Posterior vena cava (tissue), 2 donors: ENCODE results near the gene ATAD3A. TPM values are rescaled to one million over a fixed set of nuclear protein-coding genes. Genes with fewer than 3 reads are reported as not detected.
"Not testable (repeated sequence)": the region's sequence is repeated elsewhere in the genome, so short reads cannot be mapped to it uniquely, and the experiment has no call there.

Experiments
- DNase-seq: peaks from one replicate; pipeline ENCODE4 v3.0.0-alpha.2; 2020; ENCODE audit warnings: low spot score
- intact Hi-C, 2 donors: fragments of 100-400 bp; cut with DNase I; formaldehyde crosslinking; loops; one replicate each; pipeline versions ENCODE4 v1.14.1 to v1.14.2; 2022 to 2023
- total RNA-seq, 2 donors: library from RNA; stranded (reverse); fragmentation: NEBNext Ultra II Directional; extraction: Animal tissue kit (Norgen Biotek cat#: 25700); gene quantifications; one replicate each; pipeline ENCODE4 v1.2.1, GENCODE V29; 2021
- donor health status: DM: yes; HTN: yes; CAD: no.
- donor health status: DM: yes; HTN: yes; CAD: no.

Gene ATAD3A
- total RNA-seq, 2 donors from 2014 or later: 12.2 to 14.2 TPM

GRCh38 chr1:1516923-1517322 lies 5.0 kb downstream of the ATAD3A start:
- not testable (repeated sequence) for DNase-seq

DNA sequence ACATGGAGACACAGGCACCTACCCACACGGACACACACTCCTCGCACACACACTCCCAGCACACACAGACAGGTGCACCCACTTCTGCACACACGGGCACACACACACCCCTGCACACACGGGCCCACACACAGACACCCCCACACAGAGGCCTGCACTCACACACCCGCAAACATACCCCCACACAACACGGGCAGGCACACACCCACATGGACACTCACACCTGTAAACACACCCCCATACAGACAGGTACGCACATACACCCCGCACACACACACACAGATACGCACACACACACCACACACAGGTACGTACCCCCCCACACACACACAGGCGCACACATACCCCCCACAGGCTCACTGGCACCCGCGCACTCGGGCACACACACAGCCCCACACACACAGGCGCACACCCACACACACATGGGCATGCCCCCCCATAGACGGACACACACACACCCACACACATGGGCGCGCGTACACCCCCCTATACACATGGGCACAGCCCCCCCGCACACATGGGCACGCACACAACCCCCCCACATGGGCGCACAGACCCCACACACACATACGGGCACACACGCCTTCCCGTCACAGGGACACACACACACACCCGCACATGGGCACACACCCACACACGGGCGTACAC lies 6.1 kb downstream of the ATAD3A start:
- DNase-seq: no peak
- intact Hi-C loops: no loop called here

More at GRCh38 chr1:1516923-1517322, 5.0 kb downstream of the ATAD3A start:
- intact Hi-C loops: not testable (repeated sequence)

- DNase-seq, intact Hi-C loops: not testable (repeated sequence)
Observed at GRCh38 chr1:1518621-1519007, 6.7 kb downstream of the ATAD3A start.

GRCh38 chr1:1519805-1520505 lies 8.0 kb downstream of the ATAD3A start:
- DNase-seq, intact Hi-C loops: not testable (repeated sequence)

- DNase-seq: no peak
- intact Hi-C loops: no loop called here
Observed at GRCh38 chr1:1521331-1521730, 9.4 kb downstream of the ATAD3A start.

DNA sequence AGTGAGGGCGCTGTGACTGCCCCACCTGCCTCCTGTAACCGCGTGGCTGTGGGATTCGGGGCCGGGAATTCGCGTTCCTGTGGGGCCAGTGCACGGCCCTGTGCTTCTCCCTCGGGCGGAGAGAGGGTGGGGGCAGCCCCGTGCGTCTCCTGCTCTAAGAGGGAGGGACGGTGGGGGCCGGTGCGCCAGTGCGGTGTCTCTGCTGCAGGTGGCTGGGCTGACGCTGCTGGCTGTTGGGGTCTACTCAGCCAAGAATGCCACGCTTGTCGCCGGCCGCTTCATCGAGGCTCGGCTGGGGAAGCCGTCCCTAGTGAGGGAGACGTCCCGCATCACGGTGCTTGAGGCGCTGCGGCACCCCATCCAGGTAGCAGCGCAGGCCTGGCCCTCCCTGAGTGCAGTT lies 10.6 kb downstream of the ATAD3A start:
- DNase-seq, intact Hi-C loops: not testable (repeated sequence)

GRCh38 chr1:1523226-1523625 lies 11.3 kb downstream of the ATAD3A start:
- intact Hi-C loops, DNase-seq: not testable (repeated sequence)

GRCh38 chr1:1523651-1524050 lies 11.7 kb downstream of the ATAD3A start:
- DNase-seq, intact Hi-C loops: not testable (repeated sequence)

- intact Hi-C loops, DNase-seq: not testable (repeated sequence)
Observed at GRCh38 chr1:1524750-1525383, 12.9 kb downstream of the ATAD3A start.

- DNase-seq, intact Hi-C loops: not testable (repeated sequence)
Observed at GRCh38 chr1:1526476-1526875, 14.5 kb downstream of the ATAD3A start.

DNA sequence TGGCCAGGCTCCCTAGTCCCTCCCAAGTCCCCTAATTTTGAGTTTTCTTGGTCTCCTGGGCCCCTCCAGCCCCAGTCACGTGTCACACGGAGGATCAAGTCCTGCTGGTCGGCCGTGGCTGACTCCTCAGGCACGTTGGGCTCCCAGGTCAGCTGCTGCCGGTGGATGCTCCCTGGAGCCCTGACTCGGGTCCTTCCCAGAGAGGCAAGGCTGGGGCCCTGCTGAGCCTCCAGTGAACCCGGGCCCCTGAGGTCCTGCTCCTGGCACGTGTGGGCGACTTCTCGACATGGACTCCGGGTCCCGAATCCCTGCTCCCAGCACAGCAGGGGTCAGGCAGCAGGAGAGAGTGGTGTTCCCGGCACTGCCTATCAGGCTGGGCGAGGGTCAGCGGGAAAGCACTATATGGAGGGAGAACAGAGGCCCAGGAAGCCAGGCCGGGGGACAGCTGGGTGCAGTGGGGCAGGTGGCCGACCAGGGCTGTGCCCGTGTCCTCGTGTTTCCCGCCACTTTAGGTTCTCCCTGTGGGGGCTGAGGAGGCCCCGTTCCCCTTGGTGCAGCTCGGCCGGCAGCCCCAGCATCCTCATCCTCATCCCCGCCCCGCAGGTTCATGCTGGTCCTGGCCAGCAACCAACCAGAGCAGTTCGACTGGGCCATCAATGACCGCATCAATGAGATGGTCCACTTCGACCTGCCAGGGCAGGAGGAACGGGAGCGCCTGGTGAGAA lies 15.3 kb downstream of the ATAD3A start:
- intact Hi-C loops: no loop called here
- DNase-seq: no peak

DNA sequence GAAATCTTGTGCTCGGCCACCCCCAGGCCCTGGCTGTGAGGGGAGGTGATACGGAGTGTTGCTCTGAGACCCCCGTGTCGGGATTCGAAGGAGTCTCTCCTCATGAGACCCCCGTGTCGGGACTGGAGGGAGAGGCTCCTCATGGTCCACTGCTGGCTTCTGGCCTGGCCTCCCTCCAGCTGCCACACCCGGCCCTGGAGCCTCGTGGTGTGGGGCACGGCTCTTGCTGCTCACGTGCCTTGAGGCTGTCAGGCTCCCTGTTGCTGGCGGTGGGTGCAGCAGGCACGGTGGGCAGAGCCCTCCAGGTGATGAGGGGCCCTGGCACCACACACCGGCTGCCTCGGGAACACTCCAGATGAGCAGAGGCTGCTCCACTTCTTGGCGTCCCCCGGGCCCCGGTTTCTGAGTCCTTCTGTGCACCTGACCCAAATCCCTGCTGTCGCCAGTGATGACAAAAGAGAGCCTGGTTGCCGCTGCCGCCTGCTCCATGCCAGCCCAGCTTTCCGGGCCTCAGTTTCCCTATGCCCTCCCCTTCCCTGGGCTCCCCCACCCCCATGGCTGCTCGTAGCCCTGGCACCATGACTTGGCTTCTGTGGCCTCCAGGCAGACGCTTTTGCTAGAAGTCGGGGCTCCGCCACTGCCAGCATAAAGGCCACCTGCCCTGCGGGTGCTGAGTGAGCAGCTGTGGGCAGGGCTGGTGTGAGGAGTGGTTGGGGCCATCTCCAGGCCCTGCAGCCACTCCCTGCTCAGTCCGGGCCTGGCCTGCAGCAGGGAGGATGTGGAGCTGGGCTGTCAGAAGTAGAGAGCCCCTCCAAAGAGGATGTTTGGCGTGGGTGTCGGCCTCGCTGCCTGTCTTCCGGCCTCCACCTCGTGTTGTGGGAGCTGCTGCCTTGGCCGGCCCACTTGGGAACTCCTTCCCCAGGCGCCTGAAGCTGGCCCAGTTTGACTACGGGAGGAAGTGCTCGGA lies 16.6 kb downstream of the ATAD3A start:
- no peak for DNase-seq
- intact Hi-C loops: no loop called here

- no peak for DNase-seq
- intact Hi-C loops: no loop called here
Observed at GRCh38 chr1:1529321-1529720, 17.4 kb downstream of the ATAD3A start.

DNA sequence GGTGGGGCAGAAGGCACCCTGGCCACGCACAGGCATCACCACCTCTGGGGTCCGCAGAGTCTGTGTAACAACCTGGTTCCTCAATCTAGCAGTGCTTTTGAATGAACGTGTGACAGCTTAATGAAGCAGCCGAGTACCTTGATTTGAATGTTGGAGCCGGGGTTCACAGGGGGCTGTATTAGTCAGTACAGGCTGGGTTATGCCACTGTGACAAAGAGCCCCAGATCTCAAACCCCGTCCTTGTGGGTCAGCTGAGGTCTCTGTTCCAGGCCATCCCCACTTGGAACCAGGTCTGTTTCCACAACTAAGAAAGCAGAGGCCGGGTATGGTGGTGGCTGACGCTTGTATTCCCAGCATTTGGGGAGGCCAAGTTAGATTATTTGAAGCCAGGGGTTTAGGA lies 18.0 kb downstream of the ATAD3A start:
- DNase-seq: no peak

DNA sequence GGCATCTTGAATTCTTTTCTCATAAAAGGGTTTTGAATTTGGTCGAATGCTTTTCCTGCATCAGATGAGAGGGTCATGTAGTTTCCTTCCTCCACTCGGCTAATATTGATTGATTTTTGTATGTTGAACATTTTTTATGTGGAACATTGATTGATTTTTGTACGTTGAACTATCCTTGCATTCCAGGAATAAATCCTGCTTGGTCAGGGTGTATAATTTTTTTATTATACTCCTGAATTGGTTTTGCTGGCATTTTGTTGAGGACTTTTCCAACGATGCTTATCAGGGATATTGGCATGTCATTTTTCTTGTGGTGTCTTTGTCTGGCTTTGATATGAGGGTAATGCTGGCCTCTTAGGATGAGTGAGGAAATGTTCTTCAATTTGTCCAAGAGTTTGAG lies 20.0 kb downstream of the ATAD3A start:
- intact Hi-C loops: no loop called here
- no peak for DNase-seq

More for the DNA sequence above, 18.0 kb downstream of the ATAD3A start:
- intact Hi-C loops: no loop called here

DNA sequence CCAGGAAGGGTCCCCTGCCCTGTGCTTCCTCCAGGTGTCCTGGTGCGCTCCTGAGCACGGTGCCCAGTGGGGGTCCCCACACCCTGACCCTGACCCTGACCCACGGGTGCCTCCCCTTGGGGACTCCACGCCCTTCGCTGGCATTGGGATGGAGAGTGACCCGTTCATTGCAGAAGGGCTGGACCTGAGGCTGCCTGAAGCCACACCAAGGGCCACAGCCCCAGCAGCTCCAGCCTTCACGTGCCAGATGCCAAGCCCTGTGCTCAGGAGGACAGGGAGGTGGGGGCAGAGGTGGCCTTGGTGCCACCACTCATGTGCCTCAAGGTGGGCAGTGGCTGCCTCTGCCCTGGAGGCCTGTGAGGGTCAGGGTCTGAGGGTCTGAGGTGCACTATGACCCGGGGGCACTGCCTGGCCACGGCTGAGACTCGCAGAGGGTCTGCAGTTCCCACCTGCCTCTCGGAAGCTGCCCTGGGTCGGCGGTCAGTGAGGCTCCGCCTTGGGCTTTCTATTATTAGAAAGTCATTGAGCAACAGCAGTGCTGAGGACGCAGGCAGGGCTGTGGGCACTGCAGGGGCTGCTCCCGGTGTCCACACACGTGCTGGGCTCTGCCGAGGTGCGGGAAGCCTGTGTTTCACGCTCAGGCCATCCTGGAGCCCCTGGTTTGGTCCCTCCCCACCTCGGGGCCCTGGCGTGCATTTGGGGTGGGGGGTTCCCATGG lies 21.4 kb downstream of the ATAD3A start:
- not testable (repeated sequence) for DNase-seq

DNA sequence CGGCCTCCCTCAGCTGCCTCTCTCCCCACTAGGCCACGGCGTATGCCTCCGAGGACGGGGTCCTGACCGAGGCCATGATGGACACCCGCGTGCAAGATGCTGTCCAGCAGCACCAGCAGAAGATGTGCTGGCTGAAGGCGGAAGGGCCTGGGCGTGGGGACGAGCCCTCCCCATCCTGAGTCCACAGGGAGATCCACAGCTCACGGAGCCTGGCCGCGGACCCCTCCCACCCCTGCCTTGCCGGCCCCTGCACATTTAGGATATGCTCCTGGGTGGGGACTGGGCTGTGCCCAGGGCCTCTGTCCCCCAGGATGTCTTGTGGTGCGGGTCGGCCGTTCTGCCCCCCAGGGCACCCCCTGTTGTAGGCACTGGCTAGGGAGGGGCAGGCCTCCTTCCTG lies 21.9 kb downstream of the ATAD3A start:
- DNase-seq, intact Hi-C loops: not testable (repeated sequence)

More for the DNA sequence above, 21.4 kb downstream of the ATAD3A start:
- intact Hi-C loops: not testable (repeated sequence)
